ENCODE data around the gene FNBP1L. TPM values are rescaled to one million over a fixed set of nuclear protein-coding genes. Genes with fewer than 3 reads are reported as not detected.
A peak's percentile ranks its signal among the peaks of the same experiment; 100 is the strongest.

FNBP1L gene
- total RNA-seq, 1 donor from 2014 or later = 251 TPM

DNA sequence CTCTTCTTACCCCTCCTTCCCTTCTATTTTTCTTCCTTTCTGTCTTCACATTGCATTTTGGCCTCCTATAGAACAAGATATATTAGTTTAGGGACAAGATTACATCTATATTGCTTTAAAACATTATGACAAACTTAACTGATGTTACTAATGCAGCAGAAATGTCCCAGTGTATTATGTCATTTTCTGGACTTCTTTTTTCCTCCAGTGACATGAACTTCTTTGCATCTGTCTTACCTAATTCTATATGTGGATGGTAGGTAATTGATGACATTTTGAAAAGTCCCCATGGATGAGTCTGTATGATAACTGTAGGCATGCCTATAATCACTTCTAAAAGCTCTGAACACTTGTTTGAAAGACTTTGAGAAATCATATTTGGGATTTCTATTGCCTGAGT lies 89.5 kb downstream of the FNBP1L start:
- Mint-ChIP-seq H3K27ac (ENCODE audit: unreplicated experiment) (peak overlapping the region; percentile 41), H3K4me3 (ENCODE audit: unreplicated experiment) (no peak overlapping the region), H3K27me3 (ENCODE audit: unreplicated experiment) (no peaks in the 10 kb centered on the region), H3K9me3 (ENCODE audit: unreplicated experiment) (peaks cover 10% of the 10 kb centered on the region), H3K36me3 (ENCODE audit: unreplicated experiment) (no peaks in the 10 kb centered on the region), H3K4me1 (ENCODE audit: low read depth, unreplicated experiment) (peaks cover 12% of the 10 kb centered on the region)
- no peak for DNase-seq
- TF ChIP-seq, protein P1, sequence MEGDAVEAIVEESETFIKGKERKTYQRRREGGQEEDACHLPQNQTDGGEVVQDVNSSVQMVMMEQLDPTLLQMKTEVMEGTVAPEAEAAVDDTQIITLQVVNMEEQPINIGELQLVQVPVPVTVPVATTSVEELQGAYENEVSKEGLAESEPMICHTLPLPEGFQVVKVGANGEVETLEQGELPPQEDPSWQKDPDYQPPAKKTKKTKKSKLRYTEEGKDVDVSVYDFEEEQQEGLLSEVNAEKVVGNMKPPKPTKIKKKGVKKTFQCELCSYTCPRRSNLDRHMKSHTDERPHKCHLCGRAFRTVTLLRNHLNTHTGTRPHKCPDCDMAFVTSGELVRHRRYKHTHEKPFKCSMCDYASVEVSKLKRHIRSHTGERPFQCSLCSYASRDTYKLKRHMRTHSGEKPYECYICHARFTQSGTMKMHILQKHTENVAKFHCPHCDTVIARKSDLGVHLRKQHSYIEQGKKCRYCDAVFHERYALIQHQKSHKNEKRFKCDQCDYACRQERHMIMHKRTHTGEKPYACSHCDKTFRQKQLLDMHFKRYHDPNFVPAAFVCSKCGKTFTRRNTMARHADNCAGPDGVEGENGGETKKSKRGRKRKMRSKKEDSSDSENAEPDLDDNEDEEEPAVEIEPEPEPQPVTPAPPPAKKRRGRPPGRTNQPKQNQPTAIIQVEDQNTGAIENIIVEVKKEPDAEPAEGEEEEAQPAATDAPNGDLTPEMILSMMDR (IDR thresholded peaks at IDR 0.05; ENCODE audit: partially characterized antibody, unreplicated experiment) = no peak

DNA sequence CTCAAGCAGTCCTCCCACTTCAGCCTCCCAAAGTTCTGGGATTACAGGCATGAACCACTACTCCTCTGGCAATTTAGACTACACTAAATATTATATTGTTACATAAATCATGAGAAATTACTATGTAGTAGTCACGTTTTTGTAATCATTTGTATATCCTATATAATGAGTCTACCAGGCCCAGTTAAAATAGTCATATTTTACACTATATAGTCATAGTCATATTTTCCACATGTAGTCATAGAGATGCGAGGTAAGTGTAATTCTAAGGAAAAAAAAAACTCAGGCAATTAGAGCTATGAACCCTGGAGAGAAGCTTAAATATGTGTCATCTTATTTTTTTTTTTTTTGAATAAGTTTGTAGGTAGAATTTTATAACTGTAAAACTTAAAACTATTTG lies 90.0 kb downstream of the FNBP1L start:
- peak overlapping the region; percentile 55 for H3K27ac Mint-ChIP-seq (ENCODE audit: unreplicated experiment)
- no peak for DNase-seq
- TF ChIP-seq, protein P1 (IDR thresholded peaks at IDR 0.05; ENCODE audit: partially characterized antibody, unreplicated experiment) = no peak
- H3K27me3 Mint-ChIP-seq (ENCODE audit: unreplicated experiment) = no peaks in the 10 kb centered on the region
- H3K9me3 Mint-ChIP-seq (ENCODE audit: unreplicated experiment) = peaks cover 7% of the 10 kb centered on the region
- no peak overlapping the region for H3K4me3 Mint-ChIP-seq (ENCODE audit: unreplicated experiment)
- H3K36me3 Mint-ChIP-seq (ENCODE audit: unreplicated experiment) = no peaks in the 10 kb centered on the region
- peaks cover 12% of the 10 kb centered on the region for H3K4me1 Mint-ChIP-seq (ENCODE audit: low read depth, unreplicated experiment)

DNA sequence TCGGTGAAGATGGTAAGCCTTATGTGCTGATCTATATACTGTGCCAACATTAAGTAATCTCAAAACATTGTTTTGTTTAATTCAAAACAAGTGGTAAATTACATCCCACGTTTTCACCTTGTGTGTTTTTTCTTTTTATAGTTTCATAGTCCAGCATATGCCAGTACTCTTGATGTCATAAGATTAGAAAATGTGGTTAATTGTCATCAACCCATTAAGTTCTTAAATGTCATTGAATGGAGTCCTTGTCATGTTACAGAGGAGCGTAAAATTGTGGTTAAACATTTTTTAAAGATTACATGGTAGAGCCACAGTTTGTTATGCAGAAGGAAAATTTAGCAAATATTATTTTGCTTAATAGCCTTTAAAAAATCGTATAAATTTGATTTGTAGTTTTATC lies 93.1 kb downstream of the FNBP1L start:
- Mint-ChIP-seq H3K4me3 (ENCODE audit: unreplicated experiment) (no peak overlapping the region), H3K4me1 (ENCODE audit: low read depth, unreplicated experiment) (peaks cover 14% of the 10 kb centered on the region), H3K27me3 (ENCODE audit: unreplicated experiment) (peaks cover 1% of the 10 kb centered on the region), H3K36me3 (ENCODE audit: unreplicated experiment) (no peaks in the 10 kb centered on the region), H3K9me3 (ENCODE audit: unreplicated experiment) (peaks cover 7% of the 10 kb centered on the region), H3K27ac (ENCODE audit: unreplicated experiment) (no peak overlapping the region)
- DNase-seq = no peak
- TF ChIP-seq, protein P1 (IDR thresholded peaks at IDR 0.05; ENCODE audit: partially characterized antibody, unreplicated experiment) = no peak

DNA sequence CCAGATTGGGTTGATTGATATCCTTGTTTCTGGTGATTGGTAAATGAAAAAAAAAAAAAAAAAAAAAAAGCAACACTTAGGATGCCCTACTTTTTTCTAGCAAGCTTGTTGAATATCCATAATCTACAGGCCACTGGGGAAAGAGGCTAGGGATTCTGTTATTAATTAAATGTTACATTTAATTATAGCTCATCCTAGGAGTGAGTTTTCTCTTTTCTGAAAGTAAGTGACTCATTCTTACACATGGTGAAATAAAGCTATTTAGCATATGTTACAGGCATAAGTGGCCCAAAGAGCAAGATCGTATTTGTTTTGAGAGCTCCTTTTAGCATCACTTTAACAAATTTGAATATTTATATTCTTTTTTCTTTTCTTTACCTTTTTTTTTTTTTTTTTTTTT lies 94.5 kb downstream of the FNBP1L start:
- H3K27me3 Mint-ChIP-seq (ENCODE audit: unreplicated experiment) = peaks cover 4% of the 10 kb centered on the region
- DNase-seq = no peak
- TF ChIP-seq, protein P1 (IDR thresholded peaks at IDR 0.05; ENCODE audit: partially characterized antibody, unreplicated experiment) = no peak
- H3K27ac Mint-ChIP-seq (ENCODE audit: unreplicated experiment) = no peak overlapping the region
- H3K9me3 Mint-ChIP-seq (ENCODE audit: unreplicated experiment) = peaks cover 9% of the 10 kb centered on the region
- H3K36me3 Mint-ChIP-seq (ENCODE audit: unreplicated experiment) = no peaks in the 10 kb centered on the region
- H3K4me1 Mint-ChIP-seq (ENCODE audit: low read depth, unreplicated experiment) = peaks cover 14% of the 10 kb centered on the region
- no peak overlapping the region for H3K4me3 Mint-ChIP-seq (ENCODE audit: unreplicated experiment)

DNA sequence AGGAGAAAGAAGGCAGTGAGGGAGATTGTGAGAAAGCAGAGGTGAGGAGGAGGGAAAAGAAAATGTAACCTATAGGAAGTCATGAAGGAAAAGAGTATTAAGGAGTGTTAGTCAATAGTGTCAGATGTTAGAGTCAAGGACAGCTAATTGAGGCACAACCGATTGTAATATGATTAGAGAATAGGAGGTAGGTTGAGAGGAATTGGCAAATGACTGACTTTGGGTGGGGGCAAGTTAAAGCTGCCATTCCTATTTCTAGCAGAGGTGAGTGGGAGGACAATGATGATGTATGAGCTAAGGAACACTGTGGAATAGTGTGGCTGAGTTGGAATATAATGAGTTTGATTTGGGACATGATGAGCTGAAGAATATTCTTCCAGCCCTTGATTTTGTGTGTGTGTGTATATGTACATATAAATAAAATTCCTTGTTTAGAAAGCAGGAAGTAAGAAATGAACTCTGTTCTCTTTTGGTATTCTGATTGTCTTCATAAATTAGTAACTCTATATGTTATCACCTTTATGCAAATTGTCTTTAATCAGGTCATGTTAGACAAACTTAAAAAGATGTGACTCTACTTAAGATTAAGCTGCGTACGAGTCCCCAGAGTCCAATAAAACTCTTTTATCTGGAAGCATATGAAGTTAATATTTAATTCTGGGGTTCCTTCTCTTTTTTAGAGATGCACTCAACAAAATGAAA lies 98.4 kb downstream of the FNBP1L start:
- Mint-ChIP-seq H3K4me3 (ENCODE audit: unreplicated experiment) (no peak overlapping the region), H3K27ac (ENCODE audit: unreplicated experiment) (peak overlapping the region; percentile 14), H3K9me3 (ENCODE audit: unreplicated experiment) (peaks cover 3% of the 10 kb centered on the region), H3K4me1 (ENCODE audit: low read depth, unreplicated experiment) (peaks cover 18% of the 10 kb centered on the region), H3K27me3 (ENCODE audit: unreplicated experiment) (peaks cover 4% of the 10 kb centered on the region), H3K36me3 (ENCODE audit: unreplicated experiment) (no peaks in the 10 kb centered on the region)
- no peak for DNase-seq
- TF ChIP-seq, protein P1 (IDR thresholded peaks at IDR 0.05; ENCODE audit: partially characterized antibody, unreplicated experiment) = no peak

Measured in glutamatergic neuron (in vitro differentiated cells).